Epithelial cell of esophagus (primary cell): ENCODE data around the gene UBE3B.

Experiments
- DNase-seq: peaks from one replicate; pipeline ENCODE4 v3.0.0; 2010; ENCODE audit warnings: low read depth
- H3K4me3 ChIP-seq: 2 replicates; pipeline ENCODE4 v1.5.1; 2011; ENCODE audit warnings: mild to moderate bottlenecking, low read length, control low read depth
- TF ChIP-seq, protein P1 (sequence below): IDR thresholded peaks from 2 replicates; pipeline ENCODE4 v1.5.1; 2011; ENCODE audit warnings: low read depth, mild to moderate bottlenecking, low read length, control low read depth, inconsistent platforms; ENCODE audit not compliant: insufficient read depth; ENCODE audit errors: missing control alignments

The UBE3B gene

DNA sequence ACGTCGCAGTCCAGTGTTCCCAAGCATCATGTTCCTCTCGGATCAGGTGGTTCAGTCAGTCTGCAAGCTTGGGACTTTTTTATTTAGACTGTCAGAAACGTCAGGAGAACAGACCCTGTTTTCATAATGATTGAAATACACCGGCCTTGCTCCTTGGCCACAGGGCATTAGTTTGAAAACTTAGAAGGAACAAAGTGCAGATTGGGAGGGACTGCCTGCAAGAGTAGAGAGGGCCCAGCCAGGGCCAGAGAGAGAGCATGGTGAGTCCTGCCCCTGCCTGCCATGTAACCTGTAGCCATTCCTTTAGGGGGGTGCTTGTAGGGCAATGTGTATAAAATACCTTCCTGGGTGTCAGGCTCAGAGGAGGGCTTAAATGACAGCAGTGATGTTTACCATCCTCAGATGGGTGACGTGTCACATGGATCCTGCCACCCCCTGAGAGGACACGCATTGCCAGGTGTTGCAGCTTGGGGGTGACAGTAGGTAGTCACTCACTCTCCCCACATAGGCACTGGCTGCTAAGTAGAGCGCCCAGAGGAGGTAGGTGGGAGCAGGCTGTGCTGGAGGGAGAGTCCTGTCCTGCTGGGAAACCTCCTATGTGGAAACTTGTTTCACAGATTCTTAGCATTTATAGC is 50.2 kb downstream of the UBE3B start:
- no peak overlapping the region for H3K4me3 ChIP-seq
- TF ChIP-seq, protein P1, sequence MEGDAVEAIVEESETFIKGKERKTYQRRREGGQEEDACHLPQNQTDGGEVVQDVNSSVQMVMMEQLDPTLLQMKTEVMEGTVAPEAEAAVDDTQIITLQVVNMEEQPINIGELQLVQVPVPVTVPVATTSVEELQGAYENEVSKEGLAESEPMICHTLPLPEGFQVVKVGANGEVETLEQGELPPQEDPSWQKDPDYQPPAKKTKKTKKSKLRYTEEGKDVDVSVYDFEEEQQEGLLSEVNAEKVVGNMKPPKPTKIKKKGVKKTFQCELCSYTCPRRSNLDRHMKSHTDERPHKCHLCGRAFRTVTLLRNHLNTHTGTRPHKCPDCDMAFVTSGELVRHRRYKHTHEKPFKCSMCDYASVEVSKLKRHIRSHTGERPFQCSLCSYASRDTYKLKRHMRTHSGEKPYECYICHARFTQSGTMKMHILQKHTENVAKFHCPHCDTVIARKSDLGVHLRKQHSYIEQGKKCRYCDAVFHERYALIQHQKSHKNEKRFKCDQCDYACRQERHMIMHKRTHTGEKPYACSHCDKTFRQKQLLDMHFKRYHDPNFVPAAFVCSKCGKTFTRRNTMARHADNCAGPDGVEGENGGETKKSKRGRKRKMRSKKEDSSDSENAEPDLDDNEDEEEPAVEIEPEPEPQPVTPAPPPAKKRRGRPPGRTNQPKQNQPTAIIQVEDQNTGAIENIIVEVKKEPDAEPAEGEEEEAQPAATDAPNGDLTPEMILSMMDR = no peak
- DNase-seq = no peak

DNA sequence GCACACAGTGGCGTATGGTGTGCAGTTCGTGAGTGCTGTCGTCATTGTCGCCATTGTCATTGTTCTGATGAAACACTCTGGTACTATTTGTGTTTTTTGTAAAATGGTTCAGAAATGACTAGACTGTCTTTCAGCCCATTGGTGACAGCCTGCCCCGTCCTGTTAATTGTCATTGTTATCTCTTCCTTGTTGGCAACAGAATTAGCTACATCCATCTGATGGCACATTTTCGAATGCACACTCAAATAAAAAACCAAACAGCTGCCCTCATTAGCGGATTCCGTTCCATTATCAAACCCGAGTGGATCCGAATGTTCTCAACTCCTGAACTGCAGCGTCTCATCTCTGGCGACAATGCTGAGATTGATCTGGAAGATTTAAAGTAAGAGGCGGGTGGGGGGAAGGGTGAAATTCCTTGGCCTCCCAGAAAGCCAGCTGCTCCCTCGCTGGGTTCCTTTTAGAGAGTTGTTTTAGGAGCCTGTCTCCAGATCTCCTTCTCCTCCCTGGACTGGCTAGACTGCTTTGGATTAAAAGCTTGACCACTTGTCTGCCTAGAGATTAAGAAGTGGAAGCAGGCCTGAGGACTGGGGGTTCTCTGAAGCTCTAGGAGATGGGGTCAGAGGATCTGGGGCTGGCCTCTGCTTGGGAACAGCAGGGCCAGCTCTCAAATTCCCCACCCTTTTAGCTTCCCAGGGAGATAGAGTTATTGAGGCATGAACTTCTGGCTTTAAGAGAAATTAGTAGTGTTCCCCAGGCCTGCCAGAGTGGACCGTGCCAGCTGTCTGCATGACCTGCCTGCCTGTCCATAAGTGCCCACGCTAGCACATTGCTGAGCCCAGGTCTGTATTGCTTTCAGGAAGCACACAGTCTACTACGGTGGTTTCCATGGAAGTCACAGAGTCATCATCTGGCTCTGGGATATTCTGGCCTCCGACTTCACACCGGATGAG is 52.5 kb downstream of the UBE3B start:
- DNase-seq = no peak
- TF ChIP-seq, protein P1 = no peak
- no peak overlapping the region for H3K4me3 ChIP-seq

DNA sequence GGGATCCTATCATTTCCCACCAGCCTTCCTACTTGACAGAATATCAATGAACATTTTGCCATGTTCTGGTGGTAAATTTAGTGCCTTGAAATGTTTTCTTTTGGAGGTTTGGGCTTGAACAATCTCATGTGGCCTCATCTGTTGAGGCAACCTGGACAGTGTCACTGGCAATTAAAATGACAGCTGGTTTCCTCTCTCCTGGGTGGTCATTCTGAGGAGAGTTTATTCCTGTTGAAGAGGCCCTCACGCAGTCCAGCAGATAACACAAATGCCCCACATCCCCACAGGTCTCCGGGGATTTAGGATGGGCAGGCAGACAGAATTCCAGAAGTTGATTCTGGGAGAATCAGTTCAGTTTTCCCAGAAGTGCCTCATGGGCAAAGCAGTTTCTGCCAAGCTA is 54.0 kb downstream of the UBE3B start:
- TF ChIP-seq, protein P1 = no peak
- no peak overlapping the region for H3K4me3 ChIP-seq
- no peak for DNase-seq

DNA sequence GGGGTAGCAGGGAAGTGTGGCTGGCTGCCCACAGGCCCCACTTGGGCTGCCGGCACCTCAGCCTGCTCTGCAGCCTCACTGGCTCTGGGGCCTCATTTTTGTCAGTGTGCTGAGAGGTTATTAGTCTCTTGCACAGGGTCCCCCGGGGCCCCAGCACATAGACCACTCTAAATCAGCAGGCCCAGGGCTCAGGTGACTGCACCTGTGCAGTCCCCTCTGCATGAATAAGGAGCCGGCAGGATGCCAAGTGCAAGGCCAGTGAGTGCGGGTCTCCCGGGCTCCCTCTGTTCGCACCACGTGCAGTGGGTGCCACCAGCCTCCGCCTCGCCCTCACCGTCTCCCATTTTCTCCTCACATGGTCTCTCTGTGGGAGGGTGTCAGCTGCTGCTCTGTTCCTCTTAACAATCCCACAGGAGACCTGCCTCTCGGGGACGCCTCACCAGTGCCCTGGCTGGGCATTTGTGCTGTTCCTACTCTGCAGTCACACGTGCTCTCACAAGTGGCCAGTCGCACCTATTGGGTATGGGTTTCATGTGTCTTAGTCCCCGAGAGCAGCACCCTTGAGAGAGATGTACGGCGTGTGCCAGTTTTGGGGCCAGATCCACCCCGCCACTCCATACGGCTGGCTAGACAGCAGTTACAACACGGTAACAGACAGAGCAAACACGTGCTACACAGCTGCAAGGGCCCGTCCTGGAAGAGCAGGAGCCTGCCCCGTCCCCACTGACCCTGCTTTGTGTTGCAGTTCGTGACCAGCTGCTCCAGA is 55.5 kb downstream of the UBE3B start:
- no peak overlapping the region for H3K4me3 ChIP-seq
- TF ChIP-seq, protein P1 = no peak
- DNase-seq = no peak

DNA sequence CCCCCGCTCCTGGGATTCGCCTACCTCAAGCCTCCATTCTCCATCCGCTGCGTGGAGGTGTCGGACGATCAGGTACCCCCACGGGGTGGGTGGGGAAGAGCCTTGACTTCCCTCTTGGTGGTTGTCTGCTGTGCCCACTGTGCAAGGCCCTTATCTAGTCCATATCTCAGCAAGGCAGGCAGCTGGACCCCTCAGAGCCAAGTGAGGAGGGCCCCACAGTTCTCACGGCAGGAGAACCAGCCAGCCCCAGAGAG is 56.0 kb downstream of the UBE3B start:
- DNase-seq = no peak
- TF ChIP-seq, protein P1 = no peak
- no peak overlapping the region for H3K4me3 ChIP-seq

DNA sequence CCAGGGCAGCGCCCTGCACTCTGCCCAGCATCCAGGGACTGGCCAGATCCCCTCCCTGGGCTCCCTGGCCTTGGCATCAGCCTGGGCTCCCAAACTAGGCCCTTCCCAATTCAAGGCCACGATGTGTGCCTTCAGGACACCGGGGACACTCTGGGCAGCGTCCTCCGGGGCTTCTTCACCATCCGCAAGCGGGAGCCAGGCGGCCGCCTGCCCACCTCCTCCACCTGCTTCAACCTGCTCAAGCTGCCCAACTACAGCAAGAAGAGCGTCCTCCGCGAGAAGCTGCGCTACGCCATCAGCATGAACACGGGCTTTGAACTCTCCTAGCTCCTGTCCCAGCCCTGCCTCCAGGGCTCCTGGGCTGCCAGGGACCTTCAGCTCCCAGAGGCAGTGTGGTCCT is 57.0 kb downstream of the UBE3B start:
- TF ChIP-seq, protein P1 = no peak
- DNase-seq = no peak
- no peak overlapping the region for H3K4me3 ChIP-seq
